ENCODE data around the gene PLEKHG3.
A peak's percentile ranks its signal among the peaks of the same experiment; 100 is the strongest.

The PLEKHG3 gene

GRCh38 chr14:64730061-64730440, 25.8 kb downstream of the PLEKHG3 start:
- no peak for DNase-seq (ENCODE audit: low read depth, low spot score)
- no peak overlapping the region for H3K27ac ChIP-seq
- TF ChIP-seq EZH2 (IDR thresholded peaks at IDR 0.05) = no peak
- TF ChIP-seq FOXP2 (optimal IDR thresholded peaks at IDR 0.05; ENCODE audit: control extremely low read depth, extremely low read length, insufficient read depth) = no peak
- TF ChIP-seq POLR2AphosphoS5 (IDR thresholded peaks at IDR 0.05; ENCODE audit: borderline replicate concordance, low read depth, low read length) = no peak
- peaks cover 21% of the 10 kb centered on the region; the same call in 1 of the 2 replicates for H3K36me3 ChIP-seq (ENCODE audit: insufficient read depth, low read length)
- H3K4me3 ChIP-seq = no peak overlapping the region
- H3K9me3 ChIP-seq (ENCODE audit: low read depth, low read length) = no peaks in the 10 kb centered on the region
- no peak overlapping the region for H3K9ac ChIP-seq (ENCODE audit: insufficient read length)

GRCh38 chr14:64730681-64731080, 26.5 kb downstream of the PLEKHG3 start:
- TF ChIP-seq FOXP2 (optimal IDR thresholded peaks at IDR 0.05; ENCODE audit: control extremely low read depth, extremely low read length, insufficient read depth) (no peak), EZH2 (IDR thresholded peaks at IDR 0.05) (no peak), POLR2AphosphoS5 (IDR thresholded peaks at IDR 0.05; ENCODE audit: borderline replicate concordance, low read depth, low read length) (no peak)
- Histone ChIP-seq H3K9me3 (ENCODE audit: low read depth, low read length) (no peaks in the 10 kb centered on the region), H3K9ac (ENCODE audit: insufficient read length) (no peak overlapping the region), H3K36me3 (ENCODE audit: insufficient read depth, low read length) (peaks cover 21% of the 10 kb centered on the region; the same call in 1 of the 2 replicates), H3K4me3 (no peak overlapping the region), H3K27ac (no peak overlapping the region)
- DNase-seq (ENCODE audit: low read depth, low spot score) = no peak

- no peak overlapping the region for H3K4me3 ChIP-seq
- no peaks in the 10 kb centered on the region for H3K9me3 ChIP-seq (ENCODE audit: low read depth, low read length)
- DNase-seq (ENCODE audit: low read depth, low spot score) = no peak
- H3K27ac ChIP-seq = no peak overlapping the region
- H3K36me3 ChIP-seq (ENCODE audit: insufficient read depth, low read length) = peaks cover 21% of the 10 kb centered on the region; the same call in 1 of the 2 replicates
- no peak for TF ChIP-seq FOXP2 (optimal IDR thresholded peaks at IDR 0.05; ENCODE audit: control extremely low read depth, extremely low read length, insufficient read depth)
- H3K9ac ChIP-seq (ENCODE audit: insufficient read length) = no peak overlapping the region
These were observed 26.9 kb downstream of the PLEKHG3 start for GRCh38 chr14:64731141-64731581.

- Histone ChIP-seq H3K9ac (ENCODE audit: insufficient read length) (no peak overlapping the region), H3K4me3 (no peak overlapping the region), H3K27ac (no peak overlapping the region), H3K9me3 (ENCODE audit: low read depth, low read length) (no peaks in the 10 kb centered on the region), H3K36me3 (ENCODE audit: insufficient read depth, low read length) (peaks cover 21% of the 10 kb centered on the region; the same call in 1 of the 2 replicates)
- TF ChIP-seq FOXP2 (optimal IDR thresholded peaks at IDR 0.05; ENCODE audit: control extremely low read depth, extremely low read length, insufficient read depth) (no peak), POLR2AphosphoS5 (IDR thresholded peaks at IDR 0.05; ENCODE audit: borderline replicate concordance, low read depth, low read length) (no peak), EZH2 (IDR thresholded peaks at IDR 0.05) (no peak)
- no peak for DNase-seq (ENCODE audit: low read depth, low spot score)
These were observed 27.8 kb downstream of the PLEKHG3 start for GRCh38 chr14:64732066-64732465.

GRCh38 chr14:64732536-64733120, 28.4 kb downstream of the PLEKHG3 start:
- no peak for TF ChIP-seq EZH2 (IDR thresholded peaks at IDR 0.05)
- TF ChIP-seq POLR2AphosphoS5 (IDR thresholded peaks at IDR 0.05; ENCODE audit: borderline replicate concordance, low read depth, low read length) = no peak
- no peak for TF ChIP-seq FOXP2 (optimal IDR thresholded peaks at IDR 0.05; ENCODE audit: control extremely low read depth, extremely low read length, insufficient read depth)
- DNase-seq (ENCODE audit: low read depth, low spot score) = no peak
- H3K27ac ChIP-seq = no peak overlapping the region
- H3K4me3 ChIP-seq = no peak overlapping the region
- H3K9me3 ChIP-seq (ENCODE audit: low read depth, low read length) = no peaks in the 10 kb centered on the region
- H3K36me3 ChIP-seq (ENCODE audit: insufficient read depth, low read length) = peaks cover 21% of the 10 kb centered on the region; the same call in 1 of the 2 replicates
- no peak overlapping the region for H3K9ac ChIP-seq (ENCODE audit: insufficient read length)

- Histone ChIP-seq H3K4me3 (no peak overlapping the region), H3K27ac (no peak overlapping the region), H3K36me3 (ENCODE audit: insufficient read depth, low read length) (peaks cover 14% of the 10 kb centered on the region; the same call in 1 of the 2 replicates), H3K9me3 (ENCODE audit: low read depth, low read length) (no peaks in the 10 kb centered on the region), H3K9ac (ENCODE audit: insufficient read length) (no peak overlapping the region)
- TF ChIP-seq POLR2AphosphoS5 (IDR thresholded peaks at IDR 0.05; ENCODE audit: borderline replicate concordance, low read depth, low read length) = no peak
- no peak for TF ChIP-seq FOXP2 (optimal IDR thresholded peaks at IDR 0.05; ENCODE audit: control extremely low read depth, extremely low read length, insufficient read depth)
- DNase-seq (ENCODE audit: low read depth, low spot score) = no peak
These were observed 29.1 kb downstream of the PLEKHG3 start for GRCh38 chr14:64733321-64733720.

- Histone ChIP-seq H3K36me3 (ENCODE audit: insufficient read depth, low read length) (peaks cover 11% of the 10 kb centered on the region; the same call in 1 of the 2 replicates), H3K27ac (0 out of 2 replicates have a peak overlapping the region, but pooled peaks have one; percentile 36), H3K4me3 (no peak overlapping the region), H3K9ac (ENCODE audit: insufficient read length) (no peak overlapping the region), H3K9me3 (ENCODE audit: low read depth, low read length) (no peaks in the 10 kb centered on the region)
- TF ChIP-seq POLR2AphosphoS5 (IDR thresholded peaks at IDR 0.05; ENCODE audit: borderline replicate concordance, low read depth, low read length) (no peak), FOXP2 (optimal IDR thresholded peaks at IDR 0.05; ENCODE audit: control extremely low read depth, extremely low read length, insufficient read depth) (no peak), EZH2 (IDR thresholded peaks at IDR 0.05) (no peak)
- DNase-seq (ENCODE audit: low read depth, low spot score) = no peak
These were observed 29.7 kb downstream of the PLEKHG3 start for GRCh38 chr14:64733899-64734298.

- no peak for DNase-seq (ENCODE audit: low read depth, low spot score)
- H3K27ac ChIP-seq = no peak overlapping the region
- no peak overlapping the region for H3K4me3 ChIP-seq
- no peak for TF ChIP-seq FOXP2 (optimal IDR thresholded peaks at IDR 0.05; ENCODE audit: control extremely low read depth, extremely low read length, insufficient read depth)
- no peak for TF ChIP-seq EZH2 (IDR thresholded peaks at IDR 0.05)
- no peak for TF ChIP-seq POLR2AphosphoS5 (IDR thresholded peaks at IDR 0.05; ENCODE audit: borderline replicate concordance, low read depth, low read length)
- H3K36me3 ChIP-seq (ENCODE audit: insufficient read depth, low read length) = peaks cover 10% of the 10 kb centered on the region; the same call in 1 of the 2 replicates
- no peak overlapping the region for H3K9ac ChIP-seq (ENCODE audit: insufficient read length)
- no peaks in the 10 kb centered on the region for H3K9me3 ChIP-seq (ENCODE audit: low read depth, low read length)
These were observed 30.8 kb downstream of the PLEKHG3 start for GRCh38 chr14:64734990-64735389.

Measured in SK-N-MC (cell line).